CD4-positive, CD25-positive, alpha-beta regulatory T cell (primary cell): Measurements from ENCODE around the gene ICA1. TPM values are rescaled to one million over a fixed set of nuclear protein-coding genes. Genes with fewer than 3 reads are reported as not detected.
A peak's percentile ranks its signal among the peaks of the same experiment; 100 is the strongest.

Source experiments
- ATAC-seq, 2 donors: fragments of 150-1000 bp; cut with Tn5 transposase; one replicate each; pipeline ENCODE4 v1.10.0; 2021; ENCODE audit warnings: low read depth in 2 of 2, moderate number of reproducible peaks in 2 of 2, moderate library complexity in 1 of 2
- DNase-seq, 3 donors: peaks; one replicate each; pipeline versions ENCODE4 v3.0.0 to v3.0.0-alpha.2; 2012 to 2022; ENCODE audit warnings: mixed read lengths in 1 of 3
- H3K27ac ChIP-seq: one replicate; pipeline ENCODE4 v1.7.0; 2013; ENCODE audit warnings: mild to moderate bottlenecking, low read length; ENCODE audit not compliant: insufficient read depth, poor library complexity, severe bottlenecking
- H3K27me3 ChIP-seq: one replicate; pipeline ENCODE4 v1.7.0; 2013; ENCODE audit warnings: low read length; ENCODE audit not compliant: control insufficient read depth, insufficient read depth
- H3K36me3 ChIP-seq: one replicate; pipeline ENCODE4 v1.7.0; 2013; ENCODE audit warnings: mild to moderate bottlenecking, low read length, moderate library complexity; ENCODE audit not compliant: control insufficient read depth, insufficient read depth
- H3K4me1 ChIP-seq: 2 replicates; pipeline ENCODE4 v1.7.0; 2013; ENCODE audit warnings: mild to moderate bottlenecking, low read length; ENCODE audit not compliant: insufficient read depth, control insufficient read depth, poor library complexity, severe bottlenecking
- H3K4me3 ChIP-seq: one replicate; pipeline ENCODE4 v1.7.0; 2013; ENCODE audit warnings: low read depth, mild to moderate bottlenecking, low read length, moderate library complexity
- H3K9me3 ChIP-seq, 2 experiments: 1 replicate in 1 of 2; 2 replicates in 1 of 2; pipeline ENCODE4 v1.7.0; 2013; ENCODE audit warnings: low read length in 2 of 2, mild to moderate bottlenecking in 1 of 2, moderate library complexity in 1 of 2; ENCODE audit not compliant: control insufficient read depth in 2 of 2
- H3K27ac Mint-ChIP-seq, 3 donors: one replicate each; pipeline ENCODE4 v1.8.0; 2020 to 2022; ENCODE audit warnings: mild to moderate bottlenecking in 3 of 3, mixed read lengths in 3 of 3, moderate library complexity in 2 of 3
- H3K27me3 Mint-ChIP-seq: one replicate; pipeline ENCODE4 v1.8.0; 2022; ENCODE audit warnings: mild to moderate bottlenecking, mixed read lengths
- H3K36me3 Mint-ChIP-seq: one replicate; pipeline ENCODE4 v1.8.0; 2020; ENCODE audit warnings: mixed read lengths
- H3K4me1 Mint-ChIP-seq, 4 donors: one replicate each; pipeline ENCODE4 v1.8.0; 2020 to 2022; ENCODE audit warnings: mixed read lengths in 4 of 4, mild to moderate bottlenecking in 1 of 4
- H3K4me3 Mint-ChIP-seq, 4 donors: one replicate each; pipeline ENCODE4 v1.8.0; 2020 to 2022; ENCODE audit warnings: mild to moderate bottlenecking in 4 of 4, mixed read lengths in 4 of 4, moderate library complexity in 3 of 4
- H3K9me3 Mint-ChIP-seq, 7 donors: one replicate each; pipeline ENCODE4 v1.8.0; 2020 to 2022; ENCODE audit warnings: mixed read lengths in 7 of 7, mild to moderate bottlenecking in 3 of 7, moderate library complexity in 2 of 7
- polyA plus RNA-seq, 4 donors: library from polyadenylated mRNA; unstranded; fragments of 300-500 nt; fragmentation: Illumina TruSeq; gene quantifications; one replicate each; pipeline ENCODE4 v1.2.3, GENCODE V29; 2021
- total RNA-seq: library from RNA; stranded (reverse); gene quantifications from one replicate; pipeline ENCODE4 v1.2.3, GENCODE V29; 2022

ICA1 gene
- total and polyA plus RNA-seq, 5 donors from 2014 or later, result 11.3 to 33.5 (median 21.9) TPM

DNA sequence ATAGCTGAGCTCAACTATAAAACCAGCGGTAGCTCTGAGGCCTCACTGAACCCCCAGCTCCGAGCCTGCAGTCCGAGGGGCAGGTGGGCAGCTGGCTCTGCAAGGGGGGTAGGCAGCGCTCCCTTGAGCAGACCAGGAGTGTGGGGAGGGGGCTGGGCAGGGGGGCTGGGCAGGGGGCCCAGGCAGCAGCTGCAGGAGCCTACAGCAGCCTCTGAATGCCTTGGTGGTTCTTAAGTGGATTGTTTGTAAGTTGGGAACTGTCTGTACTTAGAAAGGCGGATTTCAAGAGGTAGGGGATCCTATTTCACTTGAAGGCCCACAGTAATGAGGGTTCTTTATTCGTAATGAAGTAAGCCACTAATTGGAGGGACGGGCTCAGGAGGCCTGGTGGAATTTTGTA lies 72.3 kb downstream of the ICA1 start:
- no peak overlapping the region for H3K27ac ChIP-seq
- ATAC-seq, result no peak
- Mint-ChIP-seq H3K4me1 (peaks cover 18 to 30% (median 21%) of the 10 kb centered on the region in 4 donors), H3K4me3 (no peak overlapping the region), H3K9me3 (no peaks in the 10 kb centered on the region), H3K27me3 (no peaks in the 10 kb centered on the region), H3K36me3 (no peaks in the 10 kb centered on the region), H3K27ac (no peak overlapping the region)
- H3K4me1 ChIP-seq, result peaks cover 8% of the 10 kb centered on the region
- H3K27me3 ChIP-seq, result no peaks in the 10 kb centered on the region
- H3K4me3 ChIP-seq, result no peak overlapping the region
- DNase-seq, result no peak
- H3K36me3 ChIP-seq, result no peaks in the 10 kb centered on the region
- H3K9me3 ChIP-seq, result no peaks in the 10 kb centered on the region

DNA sequence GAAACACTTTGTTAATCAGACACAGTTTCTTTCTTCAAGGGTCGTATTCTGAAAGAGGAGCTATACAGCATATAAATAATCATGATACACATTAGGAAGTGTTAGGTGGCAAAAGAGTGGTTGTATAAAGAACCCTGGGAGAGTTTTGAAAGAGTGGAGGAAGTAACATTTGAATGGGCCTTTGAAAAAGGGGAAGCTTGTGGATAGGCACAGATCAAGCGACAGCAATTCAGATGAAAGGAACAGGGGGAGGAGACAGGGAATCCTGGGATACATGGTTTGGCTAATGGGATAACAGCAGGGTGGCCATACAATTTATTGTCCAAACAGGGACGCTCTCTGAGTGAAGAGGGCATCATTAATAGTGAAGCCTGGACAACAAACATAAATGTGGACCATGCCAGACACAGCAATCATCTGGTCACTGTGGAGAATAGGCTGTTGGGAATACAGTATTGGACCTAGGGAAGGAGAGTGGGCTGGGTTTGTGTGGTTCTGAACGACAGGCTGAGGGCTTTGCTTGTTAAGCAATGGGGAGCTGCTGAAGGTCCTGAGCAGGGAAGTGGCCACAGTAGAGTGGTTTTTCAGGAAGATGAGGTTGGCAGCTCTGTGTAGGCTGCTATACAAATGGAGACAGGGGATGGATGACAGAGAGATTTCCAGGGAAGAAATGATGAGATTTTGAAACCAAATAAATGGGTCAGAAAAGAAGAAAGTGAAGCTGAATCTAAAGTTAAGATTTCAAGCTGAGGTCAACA lies 75.9 kb downstream of the ICA1 start:
- no peak for ATAC-seq
- H3K4me3 ChIP-seq, result no peak overlapping the region
- H3K27ac Mint-ChIP-seq, result peak overlapping the region in 1 of 3 donors; percentile 73

GRCh38 chr7:8184221-8184620 lies 77.7 kb downstream of the ICA1 start:
- H3K36me3 Mint-ChIP-seq, result no peaks in the 10 kb centered on the region
- Histone ChIP-seq H3K27ac (no peak overlapping the region), H3K27me3 (no peaks in the 10 kb centered on the region), H3K36me3 (no peaks in the 10 kb centered on the region), H3K4me3 (no peak overlapping the region), H3K4me1 (no peaks in the 10 kb centered on the region), H3K9me3 (no peaks in the 10 kb centered on the region)
- peaks cover 0 to 3% (median 0%) of the 10 kb centered on the region in 7 donors for H3K9me3 Mint-ChIP-seq
- H3K4me1 Mint-ChIP-seq, result peaks cover 20 to 24% (median 22%) of the 10 kb centered on the region in 4 donors
- no peak overlapping the region for H3K4me3 Mint-ChIP-seq
- ATAC-seq (no peak), DNase-seq (no peak)
- no peaks in the 10 kb centered on the region for H3K27me3 Mint-ChIP-seq
- H3K27ac Mint-ChIP-seq, result no peak overlapping the region

More for the DNA sequence above, 75.9 kb downstream of the ICA1 start:
- Histone ChIP-seq H3K36me3 (no peaks in the 10 kb centered on the region), H3K27me3 (no peaks in the 10 kb centered on the region), H3K9me3 (no peaks in the 10 kb centered on the region), H3K27ac (no peak overlapping the region), H3K4me1 (peaks cover 8% of the 10 kb centered on the region)
- DNase-seq, result no peak
- no peaks in the 10 kb centered on the region for H3K36me3 Mint-ChIP-seq
- H3K9me3 Mint-ChIP-seq, result peaks cover 0 to 3% (median 0%) of the 10 kb centered on the region in 7 donors
- peaks cover 23 to 30% (median 25%) of the 10 kb centered on the region in 4 donors for H3K4me1 Mint-ChIP-seq
- H3K4me3 Mint-ChIP-seq, result peak overlapping the region in 1 of 4 donors; percentile 22
- no peaks in the 10 kb centered on the region for H3K27me3 Mint-ChIP-seq

- H3K4me1 ChIP-seq, result peaks cover 45% of the 10 kb centered on the region
- no peak overlapping the region for H3K4me3 Mint-ChIP-seq
- H3K27me3 ChIP-seq, result no peaks in the 10 kb centered on the region
- H3K4me3 ChIP-seq, result no peak overlapping the region
- H3K9me3 Mint-ChIP-seq, result peaks cover 0 to 3% (median 0%) of the 10 kb centered on the region in 7 donors
- H3K27ac Mint-ChIP-seq, result peak overlapping the region; percentile 75 to 96 (median 80)
- peaks cover 13 to 55% (median 46%) of the 10 kb centered on the region in 4 donors for H3K4me1 Mint-ChIP-seq
- H3K36me3 Mint-ChIP-seq, result no peaks in the 10 kb centered on the region
- H3K36me3 ChIP-seq, result no peaks in the 10 kb centered on the region
- no peaks in the 10 kb centered on the region for H3K27me3 Mint-ChIP-seq
- ATAC-seq, result no peak
- H3K9me3 ChIP-seq, result no peaks in the 10 kb centered on the region
- no peak for DNase-seq
- peak overlapping the region; percentile 84 for H3K27ac ChIP-seq
These were observed 82.5 kb downstream of the ICA1 start for GRCh38 chr7:8179486-8179885.

- H3K27me3 Mint-ChIP-seq, result no peaks in the 10 kb centered on the region
- Histone ChIP-seq H3K36me3 (no peaks in the 10 kb centered on the region), H3K27me3 (no peaks in the 10 kb centered on the region), H3K4me1 (peaks cover 51% of the 10 kb centered on the region), H3K27ac (peak overlapping the region; percentile 84), H3K9me3 (no peaks in the 10 kb centered on the region), H3K4me3 (peak overlapping the region; percentile 82)
- H3K9me3 Mint-ChIP-seq, result peaks cover 0 to 3% (median 0%) of the 10 kb centered on the region in 7 donors
- peak overlapping the region in 3 of 4 donors; percentile 78 to 85 (median 78) for H3K4me3 Mint-ChIP-seq
- peak overlapping the region; percentile 93 to 100 (median 96) for H3K27ac Mint-ChIP-seq
- ATAC-seq (no peak), DNase-seq (no peak)
- peaks cover 19 to 65% (median 55%) of the 10 kb centered on the region in 4 donors for H3K4me1 Mint-ChIP-seq
- no peaks in the 10 kb centered on the region for H3K36me3 Mint-ChIP-seq
These were observed 83.6 kb downstream of the ICA1 start for GRCh38 chr7:8178353-8178752.

- peak overlapping the region; percentile 82 for H3K4me3 ChIP-seq
- Mint-ChIP-seq H3K27ac (peak overlapping the region; percentile 95 to 100 (median 96)), H3K4me3 (peak overlapping the region; percentile 82 to 85 (median 84)), H3K27me3 (no peaks in the 10 kb centered on the region), H3K9me3 (peaks cover 0 to 3% (median 0%) of the 10 kb centered on the region in 7 donors), H3K4me1 (peaks cover 19 to 68% (median 55%) of the 10 kb centered on the region in 4 donors), H3K36me3 (no peaks in the 10 kb centered on the region)
- H3K27ac ChIP-seq, result peak overlapping the region; percentile 84
- H3K36me3 ChIP-seq, result no peaks in the 10 kb centered on the region
- peaks cover 51% of the 10 kb centered on the region for H3K4me1 ChIP-seq
- ATAC-seq (no peak), DNase-seq (peak in 2 of 3 donors; percentile 49 to 77)
- H3K9me3 ChIP-seq, result no peaks in the 10 kb centered on the region
- no peaks in the 10 kb centered on the region for H3K27me3 ChIP-seq
These were observed 84.6 kb downstream of the ICA1 start for GRCh38 chr7:8177109-8177933.

DNA sequence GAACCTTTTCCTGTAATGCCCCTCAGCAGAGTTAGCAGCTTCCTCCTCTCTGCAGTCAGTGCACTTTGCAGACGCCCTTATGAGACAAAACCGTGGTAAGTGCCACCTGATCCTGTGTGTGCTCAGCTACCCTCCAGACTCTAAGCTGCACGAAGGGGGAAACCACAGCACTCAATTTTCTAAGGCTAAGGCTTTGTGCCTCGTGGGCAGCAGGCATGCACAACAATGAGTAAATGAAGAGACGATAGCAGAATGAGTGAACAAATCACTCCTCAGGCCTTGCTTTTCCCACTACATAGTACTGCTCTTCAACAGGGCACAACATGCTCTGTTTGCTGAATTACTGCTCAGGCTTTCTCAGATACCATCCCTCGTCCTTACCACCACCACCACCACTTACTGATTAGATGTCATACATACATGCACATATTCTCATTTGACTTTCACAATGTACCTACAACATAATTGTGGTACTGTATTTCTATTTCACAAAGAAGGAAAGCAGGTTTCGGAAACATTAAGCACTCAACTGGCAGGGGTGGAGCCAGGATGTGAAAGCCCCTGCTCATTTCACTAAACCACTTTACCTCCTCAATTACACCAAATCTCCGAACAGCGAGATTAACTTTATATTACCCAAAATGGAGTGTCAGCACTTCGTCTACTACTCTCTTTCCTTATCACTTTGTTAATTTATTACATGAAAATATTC lies 85.4 kb downstream of the ICA1 start:
- H3K36me3 Mint-ChIP-seq, result no peaks in the 10 kb centered on the region
- peak overlapping the region; percentile 95 to 99 (median 96) for H3K27ac Mint-ChIP-seq
- peak overlapping the region; percentile 82 for H3K4me3 ChIP-seq
- peaks cover 51% of the 10 kb centered on the region for H3K4me1 ChIP-seq
- peak overlapping the region; percentile 82 to 85 (median 84) for H3K4me3 Mint-ChIP-seq
- H3K27ac ChIP-seq, result peak overlapping the region; percentile 84
- no peaks in the 10 kb centered on the region for H3K9me3 ChIP-seq
- peaks cover 0 to 2% (median 0%) of the 10 kb centered on the region in 7 donors for H3K9me3 Mint-ChIP-seq
- DNase-seq (peak; percentile 47 to 93 (median 75)), ATAC-seq (peak; percentile 97 to 98)
- H3K36me3 ChIP-seq, result no peaks in the 10 kb centered on the region
- no peaks in the 10 kb centered on the region for H3K27me3 ChIP-seq
- peaks cover 19 to 64% (median 52%) of the 10 kb centered on the region in 4 donors for H3K4me1 Mint-ChIP-seq
- no peaks in the 10 kb centered on the region for H3K27me3 Mint-ChIP-seq
